ENCODE measurements around the gene LRRC74A.
"Not testable (repeated sequence)": the region's sequence is repeated elsewhere in the genome, so short reads cannot be mapped to it uniquely, and the experiment has no call there.

The LRRC74A gene

GRCh38 chr14:76894308-76894707, 68.1 kb downstream of the LRRC74A start:
- DNase-seq, result no peak

- not testable (repeated sequence) for DNase-seq
These were observed 71.8 kb downstream of the LRRC74A start for GRCh38 chr14:76898006-76898405.

GRCh38 chr14:76900682-76901081, 74.5 kb downstream of the LRRC74A start:
- no peak for DNase-seq

GRCh38 chr14:76901171-76902055, 75.2 kb downstream of the LRRC74A start:
- DNase-seq, result no peak

GRCh38 chr14:76902591-76902990, 76.4 kb downstream of the LRRC74A start:
- DNase-seq, result no peak

- no peak for DNase-seq
These were observed 78.0 kb downstream of the LRRC74A start for GRCh38 chr14:76904100-76904739.

GRCh38 chr14:76904740-76905569, 78.7 kb downstream of the LRRC74A start:
- DNase-seq, result peak; percentile 54 to 98

GRCh38 chr14:76908834-76909233, 82.6 kb downstream of the LRRC74A start:
- DNase-seq, result peak; percentile 20 to 96

- DNase-seq, result no peak
These were observed 83.1 kb downstream of the LRRC74A start for GRCh38 chr14:76909266-76909665.

GRCh38 chr14:76910371-76910890, 84.2 kb downstream of the LRRC74A start:
- no peak for DNase-seq

GRCh38 chr14:76911473-76911872, 85.3 kb downstream of the LRRC74A start:
- no peak for DNase-seq

- DNase-seq, result not testable (repeated sequence)
These were observed 88.4 kb downstream of the LRRC74A start for GRCh38 chr14:76914533-76915081.

- DNase-seq, result no peak
These were observed 90.0 kb downstream of the LRRC74A start for GRCh38 chr14:76916040-76916715.

GRCh38 chr14:76917158-76917596, 91.0 kb downstream of the LRRC74A start:
- DNase-seq, result no peak

GRCh38 chr14:76917745-76918255, 91.6 kb downstream of the LRRC74A start:
- DNase-seq, result no peak

GRCh38 chr14:76918256-76918781, 92.1 kb downstream of the LRRC74A start:
- peak; percentile 38 to 76 for DNase-seq

GRCh38 chr14:76918782-76919394, 92.7 kb downstream of the LRRC74A start:
- DNase-seq, result peak; percentile 38 to 69
